Colonic mucosa (tissue), 4 donors: ENCODE data around the gene ABHD14A. TPM values are rescaled to one million over a fixed set of nuclear protein-coding genes. Genes with fewer than 3 reads are reported as not detected.

Experiments
- DNase-seq: peaks from one replicate; pipeline ENCODE4 v3.0.0-alpha.2; 2020
- H3K27ac ChIP-seq: fragments of 200-600 bp; one replicate; pipeline ENCODE4 v1.8.0; 2021
- H3K27me3 ChIP-seq: fragments of 200-600 bp; one replicate; pipeline ENCODE4 v1.8.0; 2021
- H3K36me3 ChIP-seq: fragments of 200-600 bp; one replicate; pipeline ENCODE4 v1.8.0; 2021
- H3K4me1 ChIP-seq: fragments of 200-600 bp; one replicate; pipeline ENCODE4 v1.8.0; 2021; ENCODE audit warnings: mild to moderate bottlenecking
- H3K4me3 ChIP-seq: fragments of 200-600 bp; one replicate; pipeline ENCODE4 v1.8.0; 2021
- H3K9ac ChIP-seq, 2 donors: one replicate each; pipeline ENCODE4 v1.7.0; 2013; ENCODE audit warnings: control low read depth in 2 of 2, low read depth in 2 of 2, low read length in 2 of 2
- H3K9me3 ChIP-seq: fragments of 200-600 bp; one replicate; pipeline ENCODE4 v1.8.0; 2021
- intact Hi-C: fragments of 100-400 bp; cut with DNase I; formaldehyde crosslinking; loops from one replicate; pipeline ENCODE4 v1.14.1; 2022
- total RNA-seq, 2 donors: library from RNA; stranded (reverse); fragmentation: NEBNext Ultra II Directional in 1 of 2; extraction: Animal tissue kit (Norgen Biotek cat#: 25700) in 1 of 2; gene quantifications; one replicate each; pipeline ENCODE4 v1.2.1, GENCODE V29; 2021
- TF ChIP-seq, protein P1 (sequence below): fragments of 200-600 bp; IDR thresholded peaks from one replicate; pipeline ENCODE4 v1.8.0; 2022; ENCODE audit warnings: antibody characterized with exemption, mild to moderate bottlenecking
- donor health status: healthy.
- donor health status: DM: no; HTN: no; CAD: no.
- donor health status: DM: no; HTN: no; CAD: no.

Gene ABHD14A
- total RNA-seq, 2 donors from 2014 or later: 7.4 to 9.6 TPM

DNA sequence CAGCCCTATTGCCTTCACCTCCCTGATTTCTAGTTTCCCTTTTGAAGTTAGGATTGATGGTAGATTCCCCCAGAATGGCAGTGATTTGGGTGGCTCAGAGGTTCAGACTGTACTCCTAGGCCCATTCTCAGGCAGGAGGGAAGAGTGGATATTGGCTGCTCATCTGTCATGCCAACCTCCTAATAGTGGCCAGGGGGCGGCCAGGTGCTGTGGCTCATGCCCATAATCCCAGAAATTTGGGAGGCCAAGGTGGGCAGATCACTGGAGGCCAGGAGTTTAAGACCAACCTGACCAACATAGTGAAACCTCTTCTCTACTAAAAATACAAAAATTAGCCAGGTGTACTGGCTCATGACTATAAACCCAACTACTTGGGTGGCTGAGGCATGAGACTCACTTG is 44.4 kb upstream of the ABHD14A start:
- no peak overlapping the region for H3K4me3 ChIP-seq
- no peak overlapping the region for H3K9ac ChIP-seq
- DNase-seq: no peak
- TF ChIP-seq, protein P1, sequence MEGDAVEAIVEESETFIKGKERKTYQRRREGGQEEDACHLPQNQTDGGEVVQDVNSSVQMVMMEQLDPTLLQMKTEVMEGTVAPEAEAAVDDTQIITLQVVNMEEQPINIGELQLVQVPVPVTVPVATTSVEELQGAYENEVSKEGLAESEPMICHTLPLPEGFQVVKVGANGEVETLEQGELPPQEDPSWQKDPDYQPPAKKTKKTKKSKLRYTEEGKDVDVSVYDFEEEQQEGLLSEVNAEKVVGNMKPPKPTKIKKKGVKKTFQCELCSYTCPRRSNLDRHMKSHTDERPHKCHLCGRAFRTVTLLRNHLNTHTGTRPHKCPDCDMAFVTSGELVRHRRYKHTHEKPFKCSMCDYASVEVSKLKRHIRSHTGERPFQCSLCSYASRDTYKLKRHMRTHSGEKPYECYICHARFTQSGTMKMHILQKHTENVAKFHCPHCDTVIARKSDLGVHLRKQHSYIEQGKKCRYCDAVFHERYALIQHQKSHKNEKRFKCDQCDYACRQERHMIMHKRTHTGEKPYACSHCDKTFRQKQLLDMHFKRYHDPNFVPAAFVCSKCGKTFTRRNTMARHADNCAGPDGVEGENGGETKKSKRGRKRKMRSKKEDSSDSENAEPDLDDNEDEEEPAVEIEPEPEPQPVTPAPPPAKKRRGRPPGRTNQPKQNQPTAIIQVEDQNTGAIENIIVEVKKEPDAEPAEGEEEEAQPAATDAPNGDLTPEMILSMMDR: no peak
- intact Hi-C loops: no loop called here
- no peaks in the 10 kb centered on the region for H3K27me3 ChIP-seq
- no peak overlapping the region for H3K27ac ChIP-seq
- no peaks in the 10 kb centered on the region for H3K4me1 ChIP-seq
- H3K9me3 ChIP-seq: no peaks in the 10 kb centered on the region
- H3K36me3 ChIP-seq: no peaks in the 10 kb centered on the region

GRCh38 chr3:51931756-51932155 is 43.1 kb upstream of the ABHD14A start:
- H3K9ac ChIP-seq: no peak overlapping the region
- no peaks in the 10 kb centered on the region for H3K9me3 ChIP-seq
- no peaks in the 10 kb centered on the region for H3K4me1 ChIP-seq
- DNase-seq: no peak
- no peaks in the 10 kb centered on the region for H3K27me3 ChIP-seq
- no peak overlapping the region for H3K4me3 ChIP-seq
- H3K36me3 ChIP-seq: no peaks in the 10 kb centered on the region
- no peak overlapping the region for H3K27ac ChIP-seq
- TF ChIP-seq, protein P1: no peak
- intact Hi-C loops: no loop called here

DNA sequence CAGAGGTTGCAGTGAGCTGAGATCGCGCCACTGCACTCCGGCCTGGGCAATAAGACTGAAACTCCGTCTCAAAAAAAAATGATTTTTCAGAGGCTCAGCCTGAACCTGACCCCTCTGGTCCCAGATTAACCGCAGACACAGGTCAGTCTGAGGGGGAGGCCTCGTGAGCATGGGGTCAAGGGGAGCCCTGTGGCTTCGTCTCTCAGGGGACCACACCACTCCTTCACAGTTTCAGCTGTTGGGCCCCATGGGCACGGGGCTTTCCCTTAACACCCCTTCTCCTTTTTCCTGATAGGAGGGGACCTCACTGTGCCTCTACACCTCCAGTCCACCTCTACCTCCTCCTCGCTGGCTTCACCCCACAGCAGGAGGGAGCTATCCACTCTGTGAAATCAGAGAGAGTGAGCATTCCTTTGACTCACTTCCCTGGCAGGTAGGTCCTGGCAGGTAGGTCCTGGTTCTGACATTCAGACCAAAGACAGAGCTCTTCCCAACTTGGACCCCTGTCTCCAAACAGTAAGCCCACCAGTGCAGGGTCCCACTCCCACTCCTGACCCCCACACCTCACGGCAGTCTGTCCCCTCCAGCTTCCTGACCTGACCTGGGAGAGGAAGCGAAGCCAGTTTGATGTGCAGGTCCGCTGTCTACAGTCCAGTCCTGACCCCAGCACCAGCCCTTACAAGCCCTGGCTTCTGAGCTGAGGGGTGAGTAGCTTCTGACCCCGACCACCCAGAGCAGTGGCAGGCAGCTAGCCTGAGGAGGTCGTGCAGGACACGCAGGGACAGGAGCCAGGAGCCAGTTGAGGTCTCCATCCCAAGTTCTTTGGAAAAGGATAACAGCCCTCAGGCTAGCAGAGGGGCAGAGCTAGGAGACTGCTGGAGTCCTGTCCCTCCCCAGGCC is 42.1 kb upstream of the ABHD14A start:
- Histone ChIP-seq H3K4me1 (no peaks in the 10 kb centered on the region), H3K4me3 (no peak overlapping the region), H3K27me3 (no peaks in the 10 kb centered on the region), H3K27ac (no peak overlapping the region), H3K9ac (no peak overlapping the region), H3K36me3 (no peaks in the 10 kb centered on the region), H3K9me3 (no peaks in the 10 kb centered on the region)
- intact Hi-C loops: no loop called here
- DNase-seq: no peak
- TF ChIP-seq, protein P1: no peak

- H3K4me3 ChIP-seq: no peak overlapping the region
- no peak for DNase-seq
- H3K4me1 ChIP-seq: no peaks in the 10 kb centered on the region
- H3K27me3 ChIP-seq: no peaks in the 10 kb centered on the region
- H3K36me3 ChIP-seq: no peaks in the 10 kb centered on the region
- H3K9ac ChIP-seq: no peak overlapping the region
- TF ChIP-seq, protein P1: no peak
- no peak overlapping the region for H3K27ac ChIP-seq
- no peaks in the 10 kb centered on the region for H3K9me3 ChIP-seq
- intact Hi-C loops: no loop called here
These were observed 41.3 kb upstream of the ABHD14A start for GRCh38 chr3:51933471-51934138.

DNA sequence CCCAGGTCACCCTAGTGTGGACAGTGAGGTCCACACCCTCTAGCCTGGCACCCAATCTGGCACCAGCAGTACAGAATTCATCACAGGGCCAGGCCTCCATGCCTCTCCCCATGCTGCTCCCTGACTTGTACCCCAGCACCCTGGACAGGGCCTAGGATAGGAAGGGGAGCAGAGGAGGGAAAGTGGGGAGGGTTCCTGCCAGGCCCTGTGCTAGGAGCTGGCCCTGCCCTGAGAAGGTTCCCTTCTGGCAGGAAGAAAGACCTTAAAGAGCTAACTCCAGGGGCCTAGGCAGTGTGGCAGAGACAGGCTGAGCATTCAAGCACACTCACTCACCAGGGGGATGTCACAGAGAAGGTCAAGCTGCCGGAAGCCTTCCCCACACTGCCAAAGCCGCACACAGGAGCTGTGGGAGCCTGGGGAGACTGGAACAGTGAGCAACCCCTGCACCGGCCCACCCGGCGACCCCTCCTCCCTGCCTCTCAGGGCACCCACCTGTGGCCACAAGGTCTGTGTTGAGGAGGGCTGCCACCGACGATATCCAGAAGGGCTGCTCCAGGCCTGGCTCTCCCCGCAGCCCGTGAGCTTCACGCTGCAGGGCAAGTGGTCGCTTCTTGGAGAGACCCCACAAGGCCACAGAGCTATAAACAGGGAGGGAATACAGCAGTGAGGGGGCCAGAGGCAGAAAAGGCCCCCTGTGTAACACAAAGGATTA is 40.6 kb upstream of the ABHD14A start:
- intact Hi-C loops: no loop called here
- Histone ChIP-seq H3K27me3 (no peaks in the 10 kb centered on the region), H3K27ac (no peak overlapping the region), H3K36me3 (no peaks in the 10 kb centered on the region), H3K4me1 (no peaks in the 10 kb centered on the region), H3K4me3 (no peak overlapping the region), H3K9me3 (no peaks in the 10 kb centered on the region), H3K9ac (no peak overlapping the region)
- TF ChIP-seq, protein P1: no peak
- DNase-seq: no peak
